IMR-90 (cell line): ENCODE measurements around the gene HOXA5. TPM values are rescaled to one million over a fixed set of nuclear protein-coding genes. Genes with fewer than 3 reads are reported as not detected.

Source experiments
- ATAC-seq: fragments of 200-7000 bp; cut with Tn5 transposase; 2 replicates; pipeline ENCODE4 v1.9.1; 2020; ENCODE audit warnings: low read depth, mild to moderate bottlenecking, moderate library complexity
- BruUV-seq: library from RNA; stranded (reverse); fragments of 400-500 nt; replicated peaks from 2 replicates; lab custom pipeline; 2021; lab: Mats Ljungman, UMichigan
- CTCF ChIA-PET: fragments of 300-600 bp; formaldehyde crosslinking; extraction: SDS; loops from one replicate; lab custom pipeline; 2021; ENCODE audit warnings: antibody characterized with exemption; lab: Yijun Ruan, JAX
- POLR2A ChIA-PET: fragments of 300-600 bp; sonication (Branson Sonifier 250); formaldehyde crosslinking; loops from one replicate; lab custom pipeline; 2022; ENCODE audit warnings: antibody characterized with exemption; ENCODE audit not compliant: unreplicated experiment; lab: Charles Lee
- DNase-seq: peaks from one replicate; pipeline ENCODE4 v3.0.0; 2013
- H2AFZ ChIP-seq: replicated peaks from 2 replicates; pipeline ENCODE3; 2013; ENCODE audit warnings: low read length, mild to moderate bottlenecking; ENCODE audit not compliant: poor library complexity
- H2AK5ac ChIP-seq: 2 replicates; pipeline ENCODE4 v1.6.1; 2013; ENCODE audit warnings: low read depth, low read length, inconsistent platforms
- H2AK9ac ChIP-seq: replicated peaks from 2 replicates; pipeline ENCODE3; 2013; ENCODE audit warnings: mild to moderate bottlenecking, low read depth, low read length, moderate library complexity; ENCODE audit not compliant: poor library complexity
- H2BK120ac ChIP-seq: 2 replicates; pipeline ENCODE4 v1.6.1; 2013; ENCODE audit warnings: low read depth, low read length, inconsistent platforms
- H2BK15ac ChIP-seq: 3 replicates; pipeline ENCODE4 v1.6.1; 2013; ENCODE audit warnings: low read depth, low read length, inconsistent platforms
- H2BK20ac ChIP-seq: 2 replicates; pipeline ENCODE4 v1.6.1; 2013; ENCODE audit warnings: low read depth, mild to moderate bottlenecking, inconsistent platforms, low read length, moderate library complexity
- H2BK5ac ChIP-seq: 2 replicates; pipeline ENCODE4 v1.6.1; 2013; ENCODE audit warnings: mild to moderate bottlenecking, low read depth, low read length, inconsistent platforms; ENCODE audit not compliant: poor library complexity, severe bottlenecking
- H3K14ac ChIP-seq: replicated peaks from 2 replicates; pipeline ENCODE4 v1.6.1; 2013; ENCODE audit warnings: low read depth, low read length, inconsistent platforms
- H3K18ac ChIP-seq: 2 replicates; pipeline ENCODE4 v1.6.1; 2013; ENCODE audit warnings: low read depth, low read length, control low read depth
- H3K23ac ChIP-seq: 2 replicates; pipeline ENCODE4 v1.6.1; 2013; ENCODE audit warnings: low read depth, low read length, inconsistent platforms
- H3K27ac ChIP-seq: 2 replicates; pipeline ENCODE4 v1.5.1; 2013; ENCODE audit warnings: mild to moderate bottlenecking, control low read depth, low read length; ENCODE audit not compliant: insufficient read depth
- H3K27me3 ChIP-seq: 2 replicates; pipeline ENCODE4 v1.6.1; 2013; ENCODE audit warnings: low read length; ENCODE audit not compliant: control insufficient read depth, insufficient read depth
- H3K36me3 ChIP-seq: 2 replicates; pipeline ENCODE4 v1.6.1; 2013; ENCODE audit warnings: low read length, mixed read lengths; ENCODE audit not compliant: control insufficient read depth, insufficient read depth
- H3K4ac ChIP-seq: 2 replicates; pipeline ENCODE4 v1.6.1; 2013; ENCODE audit warnings: low read depth, low read length, inconsistent platforms
- H3K4me1 ChIP-seq: 2 replicates; pipeline ENCODE4 v1.6.1; 2013; ENCODE audit warnings: low read length, mixed read lengths; ENCODE audit not compliant: control insufficient read depth, insufficient read depth
- H3K4me2 ChIP-seq: 2 replicates; pipeline ENCODE4 v1.6.1; 2013; ENCODE audit warnings: low read depth, mild to moderate bottlenecking, control low read depth, low read length, moderate library complexity
- H3K4me3 ChIP-seq: 2 replicates; pipeline ENCODE4 v1.5.1; 2013; ENCODE audit warnings: low read depth, mild to moderate bottlenecking, control low read depth, low read length, moderate library complexity; ENCODE audit not compliant: insufficient read depth
- H3K56ac ChIP-seq: 2 replicates; pipeline ENCODE4 v1.6.1; 2013; ENCODE audit warnings: low read length, inconsistent platforms; ENCODE audit not compliant: insufficient read depth; ENCODE audit errors: extremely low read depth
- H3K79me1 ChIP-seq, 2 experiments: 2 replicates each; pipeline ENCODE4 v1.6.1; 2013; ENCODE audit warnings: low read length in 2 of 2, inconsistent platforms in 1 of 2, low read depth in 1 of 2
- H3K9ac ChIP-seq: 2 replicates; pipeline ENCODE4 v1.6.1; 2013; ENCODE audit warnings: low read depth, low read length, control low read depth
- H3K9me1 ChIP-seq: 2 replicates; pipeline ENCODE4 v1.6.1; 2013; ENCODE audit warnings: low read length, inconsistent platforms; ENCODE audit not compliant: insufficient read depth
- H3K9me3 ChIP-seq: 2 replicates; pipeline ENCODE4 v1.6.1; 2013; ENCODE audit warnings: low read length; ENCODE audit not compliant: control insufficient read depth, insufficient read depth
- H4K20me1 ChIP-seq: 2 replicates; pipeline ENCODE4 v1.6.1; 2013; ENCODE audit warnings: low read length, inconsistent platforms; ENCODE audit not compliant: insufficient read depth
- H4K5ac ChIP-seq: 2 replicates; pipeline ENCODE4 v1.6.1; 2013; ENCODE audit warnings: mild to moderate bottlenecking, low read depth, low read length, control low read depth
- H4K8ac ChIP-seq, 2 experiments: 2 replicates each; pipeline ENCODE4 v1.6.1; 2013; ENCODE audit warnings: low read depth in 2 of 2, low read length in 2 of 2, control low read depth in 1 of 2, inconsistent platforms in 1 of 2
- H4K91ac ChIP-seq: 2 replicates; pipeline ENCODE4 v1.6.1; 2013; ENCODE audit warnings: low read depth, low read length, inconsistent platforms; ENCODE audit not compliant: insufficient read depth
- BHLHE40 ChIP-seq: fragments of 150-350 bp; IDR thresholded peaks from 2 replicates; pipeline ENCODE4 v1.6.1; 2016; ENCODE audit warnings: mild to moderate bottlenecking, low read depth, low read length
- CEBPB ChIP-seq: IDR thresholded peaks from 2 replicates; pipeline ENCODE4 v1.6.1; 2012; ENCODE audit warnings: low read depth, low read length, improper control_type of control experiment
- CTCF ChIP-seq: conservative IDR thresholded peaks from 2 replicates; pipeline ENCODE4 v1.5.1; 2012; ENCODE audit warnings: mild to moderate bottlenecking, low read depth, low read length, improper control_type of control experiment
- ELK1 ChIP-seq: fragments of 150-350 bp; IDR thresholded peaks from 2 replicates; pipeline ENCODE4 v1.6.1; 2016; ENCODE audit warnings: low read depth, mild to moderate bottlenecking, low read length, moderate library complexity, borderline replicate concordance
- FOS ChIP-seq: fragments of 150-350 bp; IDR thresholded peaks from 2 replicates; pipeline ENCODE4 v1.6.1; 2016; ENCODE audit warnings: low read depth, low read length
- MAZ ChIP-seq: IDR thresholded peaks from 2 replicates; pipeline ENCODE4 v1.6.1; 2012; ENCODE audit warnings: low read depth, mild to moderate bottlenecking, low read length, improper control_type of control experiment, moderate library complexity, borderline replicate concordance
- NFE2L2 ChIP-seq: fragments of 150-350 bp; IDR thresholded peaks from 2 replicates; pipeline ENCODE4 v1.6.1; 2016; ENCODE audit warnings: low read depth, mild to moderate bottlenecking, low read length
- POLR2A ChIP-seq: IDR thresholded peaks from 2 replicates; pipeline ENCODE4 v1.6.1; 2012; ENCODE audit warnings: mild to moderate bottlenecking, low read depth, low read length
- RAD21 ChIP-seq: IDR thresholded peaks from 2 replicates; pipeline ENCODE4 v1.6.1; 2012; ENCODE audit warnings: low read length, improper control_type of control experiment
- RFX5 ChIP-seq: IDR thresholded peaks from 2 replicates; pipeline ENCODE4 v1.8.0; 2012; ENCODE audit warnings: low read depth, mild to moderate bottlenecking, low read length, moderate library complexity
- SMC3 ChIP-seq: fragments of 150-350 bp; IDR thresholded peaks from 2 replicates; pipeline ENCODE4 v1.6.1; 2016; ENCODE audit warnings: low read depth, mild to moderate bottlenecking, antibody characterized with exemption, low read length, moderate library complexity
- WGBS, 2 experiments: methylation state at CpG; one replicate each; pipeline versions ENCODE4 v1.1.5 to v1.1.7; 2013; ENCODE audit warnings: missing lambda C conversion rate in 2 of 2; ENCODE audit not compliant: insufficient read length in 1 of 2; ENCODE audit errors: extremely low coverage in 2 of 2; 5-methylcytosine and 5-hydroxymethylcytosine counted together
- dilution Hi-C: fragments of 300-500 bp; cut with HindIII; formaldehyde crosslinking; loops from one replicate; pipeline ENCODE4 v1.14.3; 2018; ENCODE audit warnings: low sequenced_read_pairs; ENCODE audit not compliant: unreplicated experiment
- in situ Hi-C: fragments of 300-500 bp; cut with MboI; formaldehyde crosslinking; loops from 3 replicates; pipeline ENCODE4 v1.14.3; 2019; ENCODE audit warnings: low sequenced_read_pairs, inconsistent platforms, mixed read lengths
- intact Hi-C: fragments of 100-400 bp; cut with micrococcal nuclease; formaldehyde crosslinking; loops from 2 replicates; pipeline ENCODE4 v1.10.0; 2022
- polyA plus RNA-seq, 3 experiments: library from polyadenylated mRNA; depleted of rRNA; stranded (reverse); fragments of >200 nt; gene quantifications; 2 replicates each; pipeline ENCODE4 v1.2.3, GENCODE V29; 2012; ENCODE audit warnings: low replicate concordance in 1 of 3
- total RNA-seq: library from RNA; depleted of rRNA; stranded (reverse); fragments of >200 nt; gene quantifications from 2 replicates; pipeline ENCODE4 v1.2.3, GENCODE V29; 2012

The HOXA5 gene
- total and polyA plus RNA-seq, 2 of the 4 experiments (the other 2 are of a cell fraction) = 19.9 to 29.4 TPM

GRCh38 chr7:27152816-27153442, 9.4 kb upstream of the HOXA5 start:
- no peak overlapping the region for H2BK20ac ChIP-seq
- H3K27ac ChIP-seq = peak overlapping the region; percentile 81
- H2BK5ac ChIP-seq = peak overlapping the region; percentile 18
- TF ChIP-seq MAZ (no peak), FOS (no peak), CTCF (no peak), RFX5 (no peak), NFE2L2 (no peak), CEBPB (no peak), SMC3 (no peak), RAD21 (no peak), ELK1 (no peak), BHLHE40 (no peak), POLR2A (no peak)
- H4K91ac ChIP-seq = peak overlapping the region; percentile 12; the same call in 1 of the 2 replicates
- no TSS peak for BruUV-seq
- peak overlapping the region; percentile 15; the same call in 1 of the 2 replicates for H3K4ac ChIP-seq
- no peak overlapping the region for H3K14ac ChIP-seq
- peak overlapping the region; percentile 87 for H3K4me2 ChIP-seq
- peak overlapping the region; percentile 2; the same call in 1 of the 2 replicates for H2BK120ac ChIP-seq
- in situ Hi-C loops (no loop called here), dilution Hi-C loops (no loop called here), intact Hi-C loops (no loop called here)
- ATAC-seq = no peak
- H2AK5ac ChIP-seq = no peak overlapping the region
- no peaks in the 10 kb centered on the region for H3K27me3 ChIP-seq
- H3K9me1 ChIP-seq = peaks cover 3% of the 10 kb centered on the region; the same call in 1 of the 2 replicates
- 60% methylated on average over 5 of the region's 22 CpGs; no CpG with 5 or more reads in 1 of the 2 experiments for WGBS, 2 experiments
- H2AK9ac ChIP-seq = no peak overlapping the region
- 0 out of 4 replicates have a peak, but pooled peaks cover 0 to 19% of the 10 kb centered on the region in 2 experiments for H3K79me1 ChIP-seq
- no peak overlapping the region for H3K23ac ChIP-seq
- H3K9me3 ChIP-seq = no peaks in the 10 kb centered on the region
- H3K56ac ChIP-seq = no peak overlapping the region
- no peak overlapping the region for H3K4me3 ChIP-seq
- H3K36me3 ChIP-seq = no peaks in the 10 kb centered on the region
- ChIA-PET CTCF (interaction anchor here (0.8 kb wide), 1 partner anchor 9 kb away, joined by 3 read pairs; no protein-coding TSS in a partner anchor), POLR2A (no interaction called here)
- peak overlapping the region; percentile 47 to 68; a peak in 2 of 4 replicates for H4K8ac ChIP-seq
- H3K4me1 ChIP-seq = peaks cover 8% of the 10 kb centered on the region; the same call in 1 of the 2 replicates
- H3K9ac ChIP-seq = peak overlapping the region; percentile 54; the same call in 1 of the 2 replicates
- H2AFZ ChIP-seq = peak overlapping the region; percentile 87
- no peak for DNase-seq
- H2BK15ac ChIP-seq = no peak overlapping the region
- H4K20me1 ChIP-seq = no peaks in the 10 kb centered on the region
- peak overlapping the region; percentile 31; the same call in 1 of the 2 replicates for H3K18ac ChIP-seq
- peak overlapping the region; percentile 67; the same call in 1 of the 2 replicates for H4K5ac ChIP-seq
